ENCODE data around the gene ARHGEF9. TPM values are rescaled to one million over a fixed set of nuclear protein-coding genes. Genes with fewer than 3 reads are reported as not detected.

ARHGEF9 gene
- total and polyA plus RNA-seq, 12 donors, result 8.6 to 63.2 (median 45.4) TPM

DNA sequence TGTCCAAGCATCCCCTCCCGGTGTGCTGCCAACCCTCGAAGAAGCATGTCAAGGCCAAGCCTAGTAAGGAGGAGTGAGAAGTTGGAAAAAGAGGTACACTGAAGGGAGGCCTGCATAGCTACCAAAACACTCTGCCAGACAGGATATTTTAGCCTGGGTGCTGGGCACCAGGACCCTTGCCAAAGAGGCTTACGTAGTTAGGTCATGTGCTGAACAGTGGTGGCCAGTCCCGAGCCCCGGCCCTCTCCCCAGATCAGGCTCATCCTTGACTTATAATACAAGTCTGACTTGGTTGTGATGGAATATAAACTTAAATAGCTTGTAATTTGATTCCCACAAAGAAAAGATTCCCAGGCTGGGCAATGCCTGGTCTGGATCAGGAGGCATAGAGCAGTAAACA is 149.3 kb downstream of the ARHGEF9 start:
- Histone ChIP-seq H3K9me3 (peaks cover 0 to 22% (median 0%) of the 10 kb centered on the region in 11 donors), H3K27me3 (no peaks in the 10 kb centered on the region), H3K27ac (no peak overlapping the region), H3K4me3 (no peak overlapping the region), H3K36me3 (peaks cover 0 to 23% (median 0%) of the 10 kb centered on the region in 9 donors), H3K4me1 (no peaks in the 10 kb centered on the region)
- TF ChIP-seq, protein P1, sequence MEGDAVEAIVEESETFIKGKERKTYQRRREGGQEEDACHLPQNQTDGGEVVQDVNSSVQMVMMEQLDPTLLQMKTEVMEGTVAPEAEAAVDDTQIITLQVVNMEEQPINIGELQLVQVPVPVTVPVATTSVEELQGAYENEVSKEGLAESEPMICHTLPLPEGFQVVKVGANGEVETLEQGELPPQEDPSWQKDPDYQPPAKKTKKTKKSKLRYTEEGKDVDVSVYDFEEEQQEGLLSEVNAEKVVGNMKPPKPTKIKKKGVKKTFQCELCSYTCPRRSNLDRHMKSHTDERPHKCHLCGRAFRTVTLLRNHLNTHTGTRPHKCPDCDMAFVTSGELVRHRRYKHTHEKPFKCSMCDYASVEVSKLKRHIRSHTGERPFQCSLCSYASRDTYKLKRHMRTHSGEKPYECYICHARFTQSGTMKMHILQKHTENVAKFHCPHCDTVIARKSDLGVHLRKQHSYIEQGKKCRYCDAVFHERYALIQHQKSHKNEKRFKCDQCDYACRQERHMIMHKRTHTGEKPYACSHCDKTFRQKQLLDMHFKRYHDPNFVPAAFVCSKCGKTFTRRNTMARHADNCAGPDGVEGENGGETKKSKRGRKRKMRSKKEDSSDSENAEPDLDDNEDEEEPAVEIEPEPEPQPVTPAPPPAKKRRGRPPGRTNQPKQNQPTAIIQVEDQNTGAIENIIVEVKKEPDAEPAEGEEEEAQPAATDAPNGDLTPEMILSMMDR (IDR thresholded peaks at IDR 0.05), result no peak
- intact Hi-C loops (cut with DNase I), result no loop called here
- 72 to 87% methylated on average over 5 of the region's 5 CpGs for WGBS, 2 donors
- DNase-seq, result no peak
- peak in 2 of 8 donors; percentile 42 to 47 for ATAC-seq

DNA sequence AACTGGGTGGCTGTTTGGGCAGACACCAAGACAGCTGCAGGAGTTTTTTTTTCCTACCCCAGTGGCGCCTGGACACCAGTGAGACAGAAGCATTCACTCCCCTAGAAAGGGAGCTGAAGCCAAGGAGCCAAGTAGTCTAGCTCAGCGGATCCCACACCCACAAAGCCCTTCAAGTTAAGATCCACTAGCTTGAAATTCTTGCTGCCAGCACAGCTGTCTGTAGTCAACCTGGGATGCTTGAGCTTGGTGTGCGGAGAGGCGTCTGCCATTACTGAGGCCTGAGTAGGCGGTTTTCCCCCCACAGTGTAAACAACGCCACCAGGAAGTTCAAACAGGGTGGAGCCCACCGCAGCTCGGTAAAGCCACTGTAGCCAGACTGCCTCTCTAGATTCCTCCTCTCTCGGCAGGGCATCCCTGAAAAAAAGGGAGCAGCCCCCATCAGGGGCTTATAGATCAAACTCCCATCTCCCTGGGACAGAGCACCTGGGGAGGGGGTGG is 171.4 kb downstream of the ARHGEF9 start:
- ATAC-seq (no peak), DNase-seq (no peak)
- Histone ChIP-seq H3K9me3 (peaks cover 0 to 7% (median 0%) of the 10 kb centered on the region in 11 donors), H3K36me3 (no peaks in the 10 kb centered on the region), H3K4me3 (no peak overlapping the region), H3K4me1 (no peaks in the 10 kb centered on the region), H3K27me3 (no peaks in the 10 kb centered on the region), H3K27ac (no peak overlapping the region)
- intact Hi-C loops (cut with DNase I), result no loop called here
- TF ChIP-seq, protein P1 (IDR thresholded peaks at IDR 0.05), result no peak
- 74 to 85% methylated on average over 8 to 9 of the region's 9 CpGs for WGBS, 2 donors

DNA sequence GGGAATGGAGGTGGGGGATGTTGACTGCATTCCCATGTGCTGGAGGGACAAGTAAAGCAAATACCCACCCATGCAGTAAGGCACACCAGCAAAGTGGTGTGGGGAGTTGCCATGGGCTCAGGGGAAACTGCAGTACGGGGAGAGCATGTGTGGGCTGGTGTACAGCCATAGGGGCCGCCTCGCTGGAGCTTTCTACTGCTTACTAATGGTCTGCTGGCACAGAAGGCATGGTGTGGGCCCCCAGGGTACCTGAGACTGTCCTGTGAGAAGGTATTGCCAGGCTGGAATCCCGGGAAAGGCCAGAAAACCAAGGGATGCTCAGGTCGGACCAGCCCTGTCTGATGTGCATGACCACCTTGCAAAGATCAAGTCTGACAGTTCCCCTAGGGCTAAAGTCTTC is 199.1 kb downstream of the ARHGEF9 start:
- no peaks in the 10 kb centered on the region for H3K27me3 ChIP-seq
- no peaks in the 10 kb centered on the region for H3K4me1 ChIP-seq
- H3K36me3 ChIP-seq, result no peaks in the 10 kb centered on the region
- intact Hi-C loops (cut with DNase I), result no loop called here
- peaks cover 0 to 5% (median 0%) of the 10 kb centered on the region in 11 donors for H3K9me3 ChIP-seq
- H3K27ac ChIP-seq, result no peak overlapping the region
- ATAC-seq (no peak), DNase-seq (no peak)
- TF ChIP-seq, protein P1 (IDR thresholded peaks at IDR 0.05), result no peak
- no peak overlapping the region for H3K4me3 ChIP-seq
- WGBS, 2 donors, result 74 to 85% methylated on average over 5 of the region's 5 CpGs

Small RNA genes within 50 kb of the gene (microRNA-seq; reads per million reads assigned to microRNA genes)
- 1.5 to 2.4 reads per million in 2 donors for gene MIR1468
